ENCODE data around the gene NELL1.

Gene NELL1

DNA sequence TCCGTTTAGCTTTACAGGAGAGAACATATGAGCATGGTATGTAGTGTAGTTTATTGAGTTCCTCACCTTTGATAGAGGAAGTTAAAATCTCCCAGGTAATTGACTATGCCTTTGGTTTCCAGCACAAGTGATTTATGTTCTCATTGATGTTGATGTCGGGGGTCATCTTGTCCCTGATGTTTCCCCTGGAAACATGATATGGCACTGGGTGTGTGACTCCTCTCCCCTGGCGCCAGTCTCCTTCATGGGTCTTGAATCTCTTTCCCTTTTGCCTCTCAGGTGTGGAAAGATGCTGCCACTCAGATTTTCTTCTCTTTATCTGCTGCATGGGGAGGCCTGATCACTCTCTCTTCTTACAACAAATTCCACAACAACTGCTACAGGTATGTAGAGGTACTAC lies 41.7 kb upstream of the NELL1 start:
- TF ChIP-seq ZC3H10 (CRISPR knock-in tag; IDR thresholded peaks at IDR 0.05) (no peak), ZFP3 (CRISPR knock-in tag; IDR thresholded peaks at IDR 0.05) (no peak), RARB (CRISPR knock-in tag; IDR thresholded peaks at IDR 0.05) (no peak), ZNF565 (CRISPR knock-in tag; conservative IDR thresholded peaks at IDR 0.05; ENCODE audit: low read depth) (no peak), PPARA (CRISPR knock-in tag; IDR thresholded peaks at IDR 0.05; ENCODE audit: borderline replicate concordance) (no peak), POU6F1 (CRISPR knock-in tag; IDR thresholded peaks at IDR 0.05; ENCODE audit: borderline replicate concordance, low read depth) (no peak), ARNTL (CRISPR knock-in tag; IDR thresholded peaks at IDR 0.05; ENCODE audit: borderline replicate concordance, low read depth) (no peak), TOX (CRISPR knock-in tag; IDR thresholded peaks at IDR 0.05; ENCODE audit: borderline replicate concordance) (no peak), CSDC2 (CRISPR knock-in tag; IDR thresholded peaks at IDR 0.05) (no peak)
- TF ChIP-seq, protein P1, sequence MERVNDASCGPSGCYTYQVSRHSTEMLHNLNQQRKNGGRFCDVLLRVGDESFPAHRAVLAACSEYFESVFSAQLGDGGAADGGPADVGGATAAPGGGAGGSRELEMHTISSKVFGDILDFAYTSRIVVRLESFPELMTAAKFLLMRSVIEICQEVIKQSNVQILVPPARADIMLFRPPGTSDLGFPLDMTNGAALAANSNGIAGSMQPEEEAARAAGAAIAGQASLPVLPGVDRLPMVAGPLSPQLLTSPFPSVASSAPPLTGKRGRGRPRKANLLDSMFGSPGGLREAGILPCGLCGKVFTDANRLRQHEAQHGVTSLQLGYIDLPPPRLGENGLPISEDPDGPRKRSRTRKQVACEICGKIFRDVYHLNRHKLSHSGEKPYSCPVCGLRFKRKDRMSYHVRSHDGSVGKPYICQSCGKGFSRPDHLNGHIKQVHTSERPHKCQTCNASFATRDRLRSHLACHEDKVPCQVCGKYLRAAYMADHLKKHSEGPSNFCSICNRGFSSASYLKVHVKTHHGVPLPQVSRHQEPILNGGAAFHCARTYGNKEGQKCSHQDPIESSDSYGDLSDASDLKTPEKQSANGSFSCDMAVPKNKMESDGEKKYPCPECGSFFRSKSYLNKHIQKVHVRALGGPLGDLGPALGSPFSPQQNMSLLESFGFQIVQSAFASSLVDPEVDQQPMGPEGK (CRISPR knock-in tag; IDR thresholded peaks at IDR 0.05; ENCODE audit: borderline replicate concordance), result no peak
- TF ChIP-seq, protein P2, sequence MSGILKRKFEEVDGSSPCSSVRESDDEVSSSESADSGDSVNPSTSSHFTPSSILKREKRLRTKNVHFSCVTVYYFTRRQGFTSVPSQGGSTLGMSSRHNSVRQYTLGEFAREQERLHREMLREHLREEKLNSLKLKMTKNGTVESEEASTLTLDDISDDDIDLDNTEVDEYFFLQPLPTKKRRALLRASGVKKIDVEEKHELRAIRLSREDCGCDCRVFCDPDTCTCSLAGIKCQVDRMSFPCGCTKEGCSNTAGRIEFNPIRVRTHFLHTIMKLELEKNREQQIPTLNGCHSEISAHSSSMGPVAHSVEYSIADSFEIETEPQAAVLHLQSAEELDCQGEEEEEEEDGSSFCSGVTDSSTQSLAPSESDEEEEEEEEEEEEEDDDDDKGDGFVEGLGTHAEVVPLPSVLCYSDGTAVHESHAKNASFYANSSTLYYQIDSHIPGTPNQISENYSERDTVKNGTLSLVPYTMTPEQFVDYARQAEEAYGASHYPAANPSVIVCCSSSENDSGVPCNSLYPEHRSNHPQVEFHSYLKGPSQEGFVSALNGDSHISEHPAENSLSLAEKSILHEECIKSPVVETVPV (CRISPR knock-in tag; IDR thresholded peaks at IDR 0.05), result no peak
- TF ChIP-seq, protein P3, sequence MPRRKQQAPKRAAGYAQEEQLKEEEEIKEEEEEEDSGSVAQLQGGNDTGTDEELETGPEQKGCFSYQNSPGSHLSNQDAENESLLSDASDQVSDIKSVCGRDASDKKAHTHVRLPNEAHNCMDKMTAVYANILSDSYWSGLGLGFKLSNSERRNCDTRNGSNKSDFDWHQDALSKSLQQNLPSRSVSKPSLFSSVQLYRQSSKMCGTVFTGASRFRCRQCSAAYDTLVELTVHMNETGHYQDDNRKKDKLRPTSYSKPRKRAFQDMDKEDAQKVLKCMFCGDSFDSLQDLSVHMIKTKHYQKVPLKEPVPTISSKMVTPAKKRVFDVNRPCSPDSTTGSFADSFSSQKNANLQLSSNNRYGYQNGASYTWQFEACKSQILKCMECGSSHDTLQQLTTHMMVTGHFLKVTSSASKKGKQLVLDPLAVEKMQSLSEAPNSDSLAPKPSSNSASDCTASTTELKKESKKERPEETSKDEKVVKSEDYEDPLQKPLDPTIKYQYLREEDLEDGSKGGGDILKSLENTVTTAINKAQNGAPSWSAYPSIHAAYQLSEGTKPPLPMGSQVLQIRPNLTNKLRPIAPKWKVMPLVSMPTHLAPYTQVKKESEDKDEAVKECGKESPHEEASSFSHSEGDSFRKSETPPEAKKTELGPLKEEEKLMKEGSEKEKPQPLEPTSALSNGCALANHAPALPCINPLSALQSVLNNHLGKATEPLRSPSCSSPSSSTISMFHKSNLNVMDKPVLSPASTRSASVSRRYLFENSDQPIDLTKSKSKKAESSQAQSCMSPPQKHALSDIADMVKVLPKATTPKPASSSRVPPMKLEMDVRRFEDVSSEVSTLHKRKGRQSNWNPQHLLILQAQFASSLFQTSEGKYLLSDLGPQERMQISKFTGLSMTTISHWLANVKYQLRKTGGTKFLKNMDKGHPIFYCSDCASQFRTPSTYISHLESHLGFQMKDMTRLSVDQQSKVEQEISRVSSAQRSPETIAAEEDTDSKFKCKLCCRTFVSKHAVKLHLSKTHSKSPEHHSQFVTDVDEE (CRISPR knock-in tag; IDR thresholded peaks at IDR 0.05), result no peak
- no peak for ATAC-seq

DNA sequence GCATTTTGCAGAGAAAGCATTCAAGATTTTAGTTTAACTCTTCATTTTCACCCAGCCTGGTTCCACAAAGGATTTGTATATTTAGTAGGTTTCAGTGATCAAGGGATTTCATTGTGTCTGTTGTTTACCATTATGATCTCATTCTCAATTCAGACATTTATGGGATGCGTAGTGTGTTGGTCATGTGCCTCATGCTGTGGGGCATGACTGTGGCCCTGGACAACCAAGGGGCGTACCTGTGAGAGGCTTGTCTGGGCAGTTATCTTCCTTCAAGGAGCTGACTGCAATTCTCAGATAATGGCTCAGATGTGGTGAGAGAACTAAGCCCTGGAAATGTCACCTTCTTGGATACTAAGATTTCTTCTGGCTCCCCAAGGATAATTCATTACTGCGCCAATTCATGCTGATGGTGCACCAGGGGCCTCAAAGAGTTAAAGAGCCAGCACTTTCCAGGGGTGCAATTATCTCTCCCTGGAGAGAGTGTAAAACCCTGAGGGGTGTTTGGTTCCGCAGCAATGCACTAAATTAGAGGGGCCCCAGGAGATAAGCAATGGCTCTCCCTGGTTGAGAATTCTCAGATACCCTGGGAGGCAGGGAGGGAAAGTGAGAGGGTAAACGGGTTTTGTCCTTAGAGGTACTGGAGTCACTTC lies 37.7 kb upstream of the NELL1 start:
- ATAC-seq, result no peak

More for the DNA sequence above, 37.7 kb upstream of the NELL1 start:
- TF ChIP-seq, protein P4, sequence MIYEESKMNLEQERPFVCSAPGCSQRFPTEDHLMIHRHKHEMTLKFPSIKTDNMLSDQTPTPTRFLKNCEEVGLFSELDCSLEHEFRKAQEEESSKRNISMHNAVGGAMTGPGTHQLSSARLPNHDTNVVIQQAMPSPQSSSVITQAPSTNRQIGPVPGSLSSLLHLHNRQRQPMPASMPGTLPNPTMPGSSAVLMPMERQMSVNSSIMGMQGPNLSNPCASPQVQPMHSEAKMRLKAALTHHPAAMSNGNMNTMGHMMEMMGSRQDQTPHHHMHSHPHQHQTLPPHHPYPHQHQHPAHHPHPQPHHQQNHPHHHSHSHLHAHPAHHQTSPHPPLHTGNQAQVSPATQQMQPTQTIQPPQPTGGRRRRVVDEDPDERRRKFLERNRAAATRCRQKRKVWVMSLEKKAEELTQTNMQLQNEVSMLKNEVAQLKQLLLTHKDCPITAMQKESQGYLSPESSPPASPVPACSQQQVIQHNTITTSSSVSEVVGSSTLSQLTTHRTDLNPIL (CRISPR knock-in tag; IDR thresholded peaks at IDR 0.05; ENCODE audit: low read depth), result no peak
- TF ChIP-seq ZFP3 (CRISPR knock-in tag; IDR thresholded peaks at IDR 0.05) (no peak), POU6F1 (CRISPR knock-in tag; IDR thresholded peaks at IDR 0.05; ENCODE audit: borderline replicate concordance, low read depth) (no peak), ZFP30 (CRISPR knock-in tag; IDR thresholded peaks at IDR 0.05) (no peak), BACH2 (CRISPR knock-in tag; IDR thresholded peaks at IDR 0.05; ENCODE audit: borderline replicate concordance) (no peak), RARB (CRISPR knock-in tag; IDR thresholded peaks at IDR 0.05) (no peak), CSDC2 (CRISPR knock-in tag; IDR thresholded peaks at IDR 0.05) (no peak), GLIS3 (CRISPR knock-in tag; IDR thresholded peaks at IDR 0.05) (no peak), TOX (CRISPR knock-in tag; IDR thresholded peaks at IDR 0.05; ENCODE audit: borderline replicate concordance) (no peak), TCF4 (CRISPR knock-in tag; IDR thresholded peaks at IDR 0.05; ENCODE audit: borderline replicate concordance) (no peak), ZNF565 (CRISPR knock-in tag; conservative IDR thresholded peaks at IDR 0.05; ENCODE audit: low read depth) (no peak), PPARA (CRISPR knock-in tag; IDR thresholded peaks at IDR 0.05; ENCODE audit: borderline replicate concordance) (no peak), SNAI2 (CRISPR knock-in tag; IDR thresholded peaks at IDR 0.05) (no peak), ISL1 (CRISPR knock-in tag; IDR thresholded peaks at IDR 0.05) (no peak), ZNF70 (CRISPR knock-in tag; IDR thresholded peaks at IDR 0.05) (no peak), ZC3H10 (CRISPR knock-in tag; IDR thresholded peaks at IDR 0.05) (no peak)
- TF ChIP-seq, protein P1 (CRISPR knock-in tag; IDR thresholded peaks at IDR 0.05; ENCODE audit: borderline replicate concordance), result no peak
- TF ChIP-seq, protein P2 (CRISPR knock-in tag; IDR thresholded peaks at IDR 0.05), result no peak

Measured in SK-N-SH treated with all-trans-retinoic acid at 6 μM for 48 hours (cell line).